Skeletal muscle satellite cell (primary cell): ENCODE measurements around the gene RCC1.
"Not testable (repeated sequence)": the region's sequence is repeated elsewhere in the genome, so short reads cannot be mapped to it uniquely, and the experiment has no call there.

ENCODE experiments used
- H3K27me3 ChIP-seq: 2 replicates; pipeline ENCODE4 v1.7.0; 2013; ENCODE audit warnings: low read length; ENCODE audit not compliant: control insufficient read depth, insufficient read depth
- H3K36me3 ChIP-seq: 2 replicates; pipeline ENCODE4 v1.7.0; 2013; ENCODE audit warnings: mild to moderate bottlenecking, control low read depth, low read length; ENCODE audit not compliant: insufficient read depth
- H3K4me1 ChIP-seq: 2 replicates; pipeline ENCODE4 v1.7.0; 2013; ENCODE audit warnings: low read length; ENCODE audit not compliant: control insufficient read depth, insufficient read depth
- H3K4me2 ChIP-seq: 2 replicates; pipeline ENCODE4 v1.7.0; 2013; ENCODE audit warnings: mild to moderate bottlenecking, low read length
- H3K4me3 ChIP-seq: 2 replicates; pipeline ENCODE4 v1.7.0; 2013; ENCODE audit warnings: low read length
- H3K9ac ChIP-seq: 2 replicates; pipeline ENCODE4 v1.7.0; 2013; ENCODE audit warnings: mild to moderate bottlenecking, low read depth, low read length, moderate library complexity
- H3K9me3 ChIP-seq: replicated peaks from 2 replicates; pipeline ENCODE4 v1.7.0; 2013; ENCODE audit warnings: mild to moderate bottlenecking, control low read depth, low read length

Gene RCC1

DNA sequence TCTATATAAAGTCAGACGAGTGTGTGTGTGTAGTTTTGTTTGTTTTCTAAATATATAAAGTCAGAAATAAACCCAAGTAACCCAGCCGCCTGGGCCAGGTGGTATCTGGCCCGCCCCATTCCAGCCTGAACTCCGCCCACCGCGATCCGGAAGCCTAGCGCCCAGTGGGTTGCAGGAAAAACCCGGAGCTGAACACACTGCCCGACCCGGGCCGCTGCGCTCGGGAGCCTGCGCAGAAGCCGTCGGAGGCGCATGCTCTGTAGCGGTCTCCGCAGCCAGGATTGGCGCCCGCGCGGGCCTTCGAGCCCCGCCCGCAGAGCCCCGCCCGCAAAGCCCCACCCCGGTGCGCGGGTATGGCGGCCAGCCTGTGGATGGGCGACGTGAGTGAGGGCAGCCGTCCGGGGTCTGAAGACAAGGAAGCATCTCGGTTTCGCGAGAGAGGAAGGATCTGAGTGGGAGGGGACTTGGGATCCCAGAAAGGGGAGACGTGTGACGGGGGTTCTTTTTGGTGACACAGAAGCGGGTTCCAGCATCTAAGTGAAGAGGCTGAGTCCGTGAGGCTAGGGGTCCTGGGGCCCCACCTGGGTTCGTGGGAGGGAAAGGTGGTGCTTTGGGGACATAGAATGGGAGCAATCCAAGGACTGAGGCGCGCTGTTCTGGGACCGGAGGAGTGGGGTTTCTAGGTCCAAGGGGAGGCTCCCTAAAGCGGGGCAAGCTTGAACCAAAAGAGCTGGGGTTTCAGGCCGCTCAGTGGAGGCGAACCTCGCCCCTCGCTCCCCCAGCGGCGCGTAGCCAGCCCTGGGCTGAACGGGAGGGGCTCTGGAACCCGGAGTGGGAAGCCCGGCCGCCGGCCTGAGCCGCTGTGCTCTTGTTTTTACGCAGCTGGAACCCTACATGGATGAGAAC is 47.2 kb downstream of the RCC1 start, which contains the start of gene TRNAU1AP:
TRNAU1AP (plus strand) TSS at position 328 of the 906 bp plus-strand sequence; CDS start at position 354, 26 bp downstream.
- H3K9ac ChIP-seq, result peak within 1 kb of the TSS; percentile 96
- H3K4me1 ChIP-seq, result peaks cover 11% of the 10 kb centered on the region
- H3K9me3 ChIP-seq, result no peaks in the 10 kb centered on the region
- no peaks in the 10 kb centered on the region for H3K27me3 ChIP-seq
- H3K36me3 ChIP-seq, result peaks cover 10% of the 10 kb centered on the region
- peak within 1 kb of the TSS; percentile 98 for H3K4me3 ChIP-seq
- peak within 1 kb of the TSS; percentile 96 for H3K4me2 ChIP-seq

DNA sequence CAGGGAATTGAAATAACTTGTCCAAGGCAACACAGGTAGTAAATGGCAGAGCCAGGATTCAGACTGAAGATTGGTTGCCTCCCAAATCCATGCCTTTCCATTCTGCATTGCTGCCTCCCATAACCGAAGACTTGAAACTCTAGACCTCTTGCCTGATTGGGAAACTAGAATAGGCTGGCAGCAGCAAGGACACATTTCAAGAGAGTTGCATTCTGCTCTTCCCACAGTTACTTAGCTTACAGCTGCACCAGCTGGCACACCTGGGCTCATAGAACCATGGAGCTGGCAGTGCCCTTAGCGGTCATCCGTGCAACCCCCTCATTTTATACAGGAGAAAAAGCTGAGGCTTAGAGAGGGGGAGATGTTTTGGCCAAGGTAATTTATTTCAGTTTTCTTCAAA is 55.0 kb downstream of the RCC1 start:
- H3K4me3 ChIP-seq, result no peak overlapping the region
- H3K9ac ChIP-seq, result no peak overlapping the region
- peaks cover 45% of the 10 kb centered on the region for H3K36me3 ChIP-seq
- no peaks in the 10 kb centered on the region for H3K9me3 ChIP-seq
- no peaks in the 10 kb centered on the region for H3K27me3 ChIP-seq
- no peak overlapping the region for H3K4me2 ChIP-seq
- H3K4me1 ChIP-seq, result no peaks in the 10 kb centered on the region

DNA sequence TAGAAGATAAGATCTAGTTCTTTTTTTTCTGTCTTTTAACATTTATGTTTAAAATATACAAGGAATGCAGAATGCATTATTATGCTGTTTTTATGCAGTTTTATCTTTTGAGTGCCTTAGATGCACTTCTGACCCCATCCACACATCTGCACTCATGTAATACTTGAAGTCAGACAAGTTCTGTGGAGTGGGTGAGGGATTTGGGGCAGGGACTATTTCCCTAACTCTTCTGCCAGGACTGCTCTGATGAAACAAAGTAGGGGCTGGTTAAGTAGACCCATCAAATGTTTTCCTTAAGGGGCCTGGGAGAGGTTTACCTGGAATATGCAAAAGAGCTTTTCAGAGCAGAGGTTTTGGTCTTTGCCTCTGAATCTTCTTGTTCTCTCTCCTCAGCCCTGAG is 58.5 kb downstream of the RCC1 start:
- peaks cover 53% of the 10 kb centered on the region for H3K36me3 ChIP-seq
- H3K4me3 ChIP-seq, result no peak overlapping the region
- no peak overlapping the region for H3K9ac ChIP-seq
- no peaks in the 10 kb centered on the region for H3K4me1 ChIP-seq
- no peaks in the 10 kb centered on the region for H3K27me3 ChIP-seq
- H3K4me2 ChIP-seq, result no peak overlapping the region
- H3K9me3 ChIP-seq, result no peaks in the 10 kb centered on the region

DNA sequence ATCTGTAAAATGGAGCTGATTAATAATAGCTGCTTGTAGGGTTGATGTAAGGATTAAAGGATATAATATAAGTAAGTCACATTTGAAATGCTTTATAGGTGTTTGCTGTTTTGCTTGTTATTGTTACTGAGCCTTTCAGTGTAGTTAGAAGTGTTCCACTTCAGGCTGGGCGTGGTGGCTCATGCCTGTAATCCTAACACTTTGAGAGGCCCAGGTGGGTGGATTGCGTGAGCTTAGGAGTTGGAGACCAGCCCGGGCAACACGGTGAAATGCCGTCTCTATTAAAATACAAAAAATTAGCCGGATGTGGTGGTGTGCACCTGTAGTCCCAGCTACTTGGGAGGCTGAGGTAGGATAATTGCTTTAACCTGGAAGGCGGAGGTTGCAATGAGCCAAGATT is 59.2 kb downstream of the RCC1 start:
- Histone ChIP-seq H3K27me3 (no peaks in the 10 kb centered on the region), H3K9ac (no peak overlapping the region), H3K9me3 (no peaks in the 10 kb centered on the region), H3K4me3 (no peak overlapping the region), H3K4me2 (no peak overlapping the region), H3K36me3 (peaks cover 47% of the 10 kb centered on the region), H3K4me1 (no peaks in the 10 kb centered on the region)

DNA sequence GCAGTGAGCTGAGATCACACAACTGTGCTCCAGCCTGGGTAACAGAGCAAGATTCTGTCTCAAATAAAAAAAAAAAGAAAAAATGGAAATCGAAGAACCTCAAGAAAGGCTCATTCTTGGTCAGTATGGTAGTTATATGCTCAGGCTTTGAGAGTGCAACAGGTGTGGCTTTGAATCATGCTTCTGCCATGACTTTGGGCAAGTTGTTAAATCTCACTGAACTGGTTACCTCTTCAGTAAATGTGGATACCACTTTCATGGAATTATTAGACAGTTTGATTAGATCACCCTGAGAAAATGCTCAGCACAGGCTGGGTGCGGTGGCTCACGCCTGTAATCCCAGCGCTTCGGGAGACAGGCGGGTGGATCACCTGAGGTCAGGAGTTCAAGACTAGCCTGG is 59.9 kb downstream of the RCC1 start:
- no peaks in the 10 kb centered on the region for H3K9me3 ChIP-seq
- H3K27me3 ChIP-seq, result no peaks in the 10 kb centered on the region
- no peaks in the 10 kb centered on the region for H3K4me1 ChIP-seq
- H3K36me3 ChIP-seq, result peaks cover 42% of the 10 kb centered on the region
- no peak overlapping the region for H3K9ac ChIP-seq
- no peak overlapping the region for H3K4me3 ChIP-seq
- H3K4me2 ChIP-seq, result no peak overlapping the region

DNA sequence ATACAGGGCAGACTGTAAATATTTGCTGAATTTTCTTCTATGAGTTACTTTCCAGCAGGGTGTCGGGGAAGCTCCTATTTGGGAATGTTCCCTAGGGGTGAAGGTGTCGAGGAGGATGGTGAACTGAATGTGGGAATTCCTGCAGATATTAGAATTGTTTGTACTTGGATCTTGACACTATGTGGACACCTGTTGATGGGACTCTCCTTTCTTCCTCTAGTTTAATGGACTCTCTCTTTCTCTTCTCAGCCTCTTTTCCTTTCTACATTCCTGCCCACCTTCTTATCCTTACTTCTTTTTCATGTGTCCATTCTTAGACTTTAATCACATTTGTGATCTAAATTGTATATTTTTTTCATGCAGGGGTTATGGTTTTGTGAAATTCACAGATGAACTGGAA is 61.1 kb downstream of the RCC1 start:
- Histone ChIP-seq H3K4me1 (no peaks in the 10 kb centered on the region), H3K36me3 (peaks cover 43% of the 10 kb centered on the region), H3K4me3 (no peak overlapping the region), H3K4me2 (no peak overlapping the region), H3K9me3 (no peaks in the 10 kb centered on the region), H3K9ac (no peak overlapping the region), H3K27me3 (no peaks in the 10 kb centered on the region)

DNA sequence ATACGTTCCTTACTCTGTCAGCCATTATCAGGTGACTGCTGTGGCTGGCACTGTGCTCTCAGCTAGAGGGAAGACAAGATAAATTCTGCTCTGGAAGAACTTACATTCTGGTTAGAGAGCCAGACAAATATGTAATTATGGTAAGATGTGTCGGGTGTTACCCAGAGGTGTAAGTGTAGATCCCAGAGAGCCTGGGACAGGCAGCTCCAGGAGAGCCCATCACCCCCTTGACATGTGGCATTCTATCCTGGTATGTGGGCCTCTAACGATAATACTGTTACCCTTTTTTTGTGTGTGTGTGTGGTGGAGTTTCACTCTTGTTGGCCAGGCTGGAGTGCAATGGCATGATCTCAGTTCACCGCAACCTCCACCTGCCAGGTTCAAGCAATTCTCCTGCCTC is 66.1 kb downstream of the RCC1 start:
- Histone ChIP-seq H3K4me3 (no peak overlapping the region), H3K4me2 (no peak overlapping the region), H3K27me3 (no peaks in the 10 kb centered on the region), H3K4me1 (no peaks in the 10 kb centered on the region), H3K9me3 (no peaks in the 10 kb centered on the region), H3K36me3 (peaks cover 31% of the 10 kb centered on the region), H3K9ac (no peak overlapping the region)

DNA sequence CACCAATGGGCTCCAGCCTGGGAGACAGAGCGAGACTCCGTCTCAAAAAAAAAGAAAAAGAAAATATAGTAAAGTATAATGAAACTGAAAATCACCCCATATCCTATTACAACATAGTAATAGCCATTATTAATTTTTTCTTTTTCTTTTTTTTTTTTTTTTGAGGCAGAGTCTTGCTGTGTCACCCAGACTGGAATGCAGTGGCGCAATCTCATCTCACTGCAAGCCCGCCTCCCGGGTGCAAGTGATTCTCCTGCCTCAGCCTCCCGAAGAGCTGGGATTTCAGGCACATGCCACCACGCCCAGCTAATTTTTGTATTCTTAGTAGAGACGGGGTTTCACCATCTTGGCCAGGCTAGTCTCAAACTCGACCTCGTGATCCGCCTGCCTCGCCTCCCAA is 67.0 kb downstream of the RCC1 start:
- H3K4me3 ChIP-seq, H3K4me1 ChIP-seq, H3K9ac ChIP-seq, H3K27me3 ChIP-seq, H3K9me3 ChIP-seq, H3K4me2 ChIP-seq: not testable (repeated sequence)
- peaks cover 32% of the 10 kb centered on the region for H3K36me3 ChIP-seq

DNA sequence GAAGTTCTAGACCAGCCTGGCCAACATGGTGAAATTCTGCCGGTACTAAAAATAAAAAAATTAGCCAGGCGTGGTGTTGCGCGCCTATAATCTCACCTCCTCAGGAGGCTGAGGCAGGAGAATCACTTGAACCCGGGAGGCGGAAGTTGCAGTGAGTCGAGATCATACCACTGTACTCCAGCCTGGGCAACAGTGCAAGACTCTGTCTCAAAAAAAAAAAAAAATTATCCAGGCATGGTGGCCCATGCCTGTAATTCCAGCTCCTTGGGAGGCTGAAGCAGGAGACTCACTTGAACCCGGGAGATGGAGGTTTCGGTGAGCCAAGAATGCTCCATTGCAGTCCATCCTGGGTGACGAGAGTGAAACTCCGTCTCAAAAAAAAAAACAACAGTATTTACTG is 67.7 kb downstream of the RCC1 start:
- Histone ChIP-seq H3K9ac (no peak overlapping the region), H3K4me2 (no peak overlapping the region), H3K36me3 (peaks cover 32% of the 10 kb centered on the region), H3K9me3 (no peaks in the 10 kb centered on the region), H3K27me3 (no peaks in the 10 kb centered on the region), H3K4me3 (no peak overlapping the region), H3K4me1 (no peaks in the 10 kb centered on the region)

DNA sequence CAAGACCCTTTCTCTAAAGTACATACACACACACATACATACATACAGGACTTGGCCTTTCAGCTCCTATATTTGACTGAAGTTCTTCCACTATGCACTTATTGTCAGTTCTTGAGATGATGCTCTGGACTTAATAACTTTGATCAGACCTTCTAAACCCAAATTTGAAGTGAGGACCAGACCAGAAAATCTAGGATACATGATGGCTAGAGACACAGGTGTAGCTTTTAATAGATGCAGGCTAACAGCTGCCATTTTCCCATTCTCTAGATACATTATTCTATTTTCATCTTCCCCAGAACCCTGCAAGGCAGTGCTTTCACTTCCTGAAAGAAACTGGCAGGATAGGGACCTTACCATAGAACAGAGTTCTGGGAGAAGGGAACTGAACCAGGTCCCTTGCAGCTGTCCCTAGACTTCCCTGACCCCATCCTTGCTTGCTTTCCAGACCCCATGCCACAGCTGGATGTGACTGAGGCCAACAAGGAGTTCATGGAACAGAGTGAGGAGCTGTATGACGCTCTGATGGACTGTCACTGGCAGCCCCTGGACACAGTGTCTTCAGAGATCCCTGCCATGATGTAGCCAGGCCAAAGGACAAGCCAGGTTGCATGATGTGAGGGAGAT is 71.3 kb downstream of the RCC1 start:
- no peak overlapping the region for H3K4me2 ChIP-seq
- H3K4me1 ChIP-seq, result peaks cover 15% of the 10 kb centered on the region
- peaks cover 41% of the 10 kb centered on the region for H3K36me3 ChIP-seq
- H3K4me3 ChIP-seq, result no peak overlapping the region
- no peak overlapping the region for H3K9ac ChIP-seq
- no peaks in the 10 kb centered on the region for H3K9me3 ChIP-seq
- no peaks in the 10 kb centered on the region for H3K27me3 ChIP-seq

DNA sequence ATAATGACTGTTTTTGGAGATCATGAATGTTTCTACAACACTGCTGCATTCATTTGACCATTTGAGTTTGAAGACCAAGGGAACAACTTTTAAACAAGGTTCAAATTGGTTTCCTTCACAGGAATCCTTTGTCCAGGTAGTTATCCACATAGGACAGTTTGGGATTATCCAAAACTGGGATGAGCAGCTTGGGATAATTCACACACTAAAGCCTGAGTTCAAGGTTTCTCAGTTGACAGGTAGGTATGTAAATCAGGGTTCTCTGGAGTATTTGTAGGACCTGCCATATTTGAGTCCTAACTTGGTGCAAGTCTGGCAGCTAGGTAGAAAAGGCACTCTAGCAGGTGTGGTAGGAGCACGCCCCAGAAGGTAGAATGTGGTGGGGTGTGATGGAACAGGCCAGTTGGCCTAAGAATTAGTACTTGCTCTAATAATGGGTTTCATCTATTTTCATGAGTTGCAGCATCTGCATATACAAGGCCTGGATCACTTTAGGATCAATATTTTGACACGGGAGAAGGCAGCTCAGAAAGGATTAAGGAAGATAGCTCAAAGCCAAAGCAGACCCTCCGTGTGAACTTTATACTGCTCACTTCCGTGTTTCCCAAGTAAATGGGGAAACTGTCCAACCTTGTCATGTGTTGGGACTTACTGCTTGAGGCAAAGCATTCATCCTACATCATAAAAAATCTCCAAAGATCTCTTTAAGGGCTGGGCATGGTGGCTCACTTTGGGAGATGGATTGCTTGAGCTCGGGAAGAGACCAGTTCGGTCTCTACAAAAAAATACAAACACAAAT is 72.1 kb downstream of the RCC1 start:
- Histone ChIP-seq H3K9me3 (no peaks in the 10 kb centered on the region), H3K36me3 (peaks cover 41% of the 10 kb centered on the region), H3K4me2 (no peak overlapping the region), H3K4me1 (peaks cover 19% of the 10 kb centered on the region), H3K4me3 (no peak overlapping the region), H3K27me3 (no peaks in the 10 kb centered on the region), H3K9ac (no peak overlapping the region)
